Naive thymus-derived CD4-positive, alpha-beta T cell (primary cell): ENCODE data around the gene EPS8L3. TPM values are rescaled to one million over a fixed set of nuclear protein-coding genes. Genes with fewer than 3 reads are reported as not detected.

Experiments
- ATAC-seq: fragments of 150-1000 bp; cut with Tn5 transposase; 2 replicates; pipeline ENCODE4 v1.10.0; 2021; ENCODE audit warnings: mild to moderate bottlenecking, moderate library complexity
- CTCF ChIA-PET: fragments of 350-600 bp; sonication (Branson Sonifier 250); formaldehyde crosslinking; loops from one replicate; lab custom pipeline; 2021; ENCODE audit warnings: antibody characterized with exemption; lab: Charles Lee
- POLR2A ChIA-PET: fragments of 350-600 bp; sonication (Branson Sonifier 250); formaldehyde crosslinking; loops from one replicate; lab custom pipeline; 2021; ENCODE audit warnings: antibody characterized with exemption, inconsistent platforms; lab: Charles Lee
- DNase-seq, 9 donors: peaks; one replicate each; pipeline versions ENCODE4 v3.0.0 to v3.0.0-alpha.2; 2020 to 2022; ENCODE audit warnings: mixed read lengths in 1 of 9
- H3K27ac ChIP-seq: one replicate; pipeline ENCODE4 v1.7.0; 2013; ENCODE audit warnings: mild to moderate bottlenecking, low read depth, low read length, moderate library complexity
- H3K27me3 ChIP-seq, 2 donors: one replicate each; pipeline ENCODE4 v1.7.0; 2013; ENCODE audit warnings: low read length in 2 of 2, mild to moderate bottlenecking in 2 of 2, moderate library complexity in 2 of 2; ENCODE audit not compliant: control insufficient read depth in 2 of 2, insufficient read depth in 2 of 2
- H3K36me3 ChIP-seq, 3 experiments: 1 replicate in 2 of 3; 2 replicates in 1 of 3; pipeline ENCODE4 v1.7.0; 2013; ENCODE audit warnings: low read length in 3 of 3, mild to moderate bottlenecking in 3 of 3, moderate library complexity in 1 of 3; ENCODE audit not compliant: insufficient read depth in 3 of 3, control insufficient read depth in 2 of 3
- H3K4me1 ChIP-seq, 2 donors: one replicate each; pipeline ENCODE4 v1.7.0; 2013; ENCODE audit warnings: low read length in 2 of 2, mild to moderate bottlenecking in 2 of 2, moderate library complexity in 1 of 2; ENCODE audit not compliant: control insufficient read depth in 2 of 2, insufficient read depth in 2 of 2
- H3K4me3 ChIP-seq: 2 replicates; pipeline ENCODE4 v1.7.0; 2013; ENCODE audit warnings: mild to moderate bottlenecking, low read length
- H3K9me3 ChIP-seq, 3 experiments: 1 replicate in 2 of 3; 2 replicates in 1 of 3; pipeline ENCODE4 v1.7.0; 2013; ENCODE audit warnings: low read length in 3 of 3; ENCODE audit not compliant: control insufficient read depth in 2 of 3
- H3K27ac Mint-ChIP-seq, 9 donors: one replicate each; pipeline ENCODE4 v1.8.0; 2020 to 2022; ENCODE audit warnings: mixed read lengths in 9 of 9, mild to moderate bottlenecking in 8 of 9, moderate library complexity in 5 of 9, inconsistent platforms in 2 of 9
- H3K27me3 Mint-ChIP-seq, 5 donors: one replicate each; pipeline ENCODE4 v1.8.0; 2021 to 2022; ENCODE audit warnings: mixed read lengths in 5 of 5, mild to moderate bottlenecking in 1 of 5
- H3K36me3 Mint-ChIP-seq, 5 donors: one replicate each; pipeline ENCODE4 v1.8.0; 2020 to 2022; ENCODE audit warnings: mixed read lengths in 5 of 5, mild to moderate bottlenecking in 3 of 5, inconsistent platforms in 1 of 5
- H3K4me1 Mint-ChIP-seq, 7 donors: one replicate each; pipeline ENCODE4 v1.8.0; 2020 to 2022; ENCODE audit warnings: mixed read lengths in 7 of 7, mild to moderate bottlenecking in 3 of 7, inconsistent platforms in 1 of 7
- H3K4me3 Mint-ChIP-seq, 10 donors: one replicate each; pipeline ENCODE4 v1.8.0; 2020 to 2022; ENCODE audit warnings: mild to moderate bottlenecking in 10 of 10, mixed read lengths in 10 of 10, moderate library complexity in 6 of 10, inconsistent platforms in 2 of 10
- H3K9me3 Mint-ChIP-seq, 11 donors: one replicate each; pipeline ENCODE4 v1.8.0; 2020 to 2022; ENCODE audit warnings: mixed read lengths in 11 of 11, mild to moderate bottlenecking in 4 of 11, inconsistent platforms in 1 of 11, moderate library complexity in 1 of 11
- intact Hi-C, 2 donors: fragments of 100-400 bp; cut with micrococcal nuclease; formaldehyde crosslinking; loops; one replicate each; pipeline ENCODE4 v1.15.1; 2023
- polyA plus RNA-seq, 2 donors: library from polyadenylated mRNA; unstranded; fragments of 300-500 nt; fragmentation: Illumina TruSeq; gene quantifications; one replicate each; pipeline ENCODE4 v1.2.3, GENCODE V29; 2021
- total RNA-seq, 6 experiments: library from RNA in 5 of 6; stranded (reverse) in 5 of 6; gene quantifications; 1 replicate in 5 of 6; 2 replicates in 1 of 6; pipeline ENCODE4 v1.2.3 and lab custom pipeline; 2021 to 2026

Gene EPS8L3
- total and polyA plus RNA-seq, 7 experiments from 2014 or later = not detected

- CTCF ChIA-PET = interaction anchor here (0.6 to 14.3 kb wide), 24 partner anchors 14 to 242 kb away, joined by 3 to 382 read pairs (median 5); partner anchors contain the start of genes AHCYL1 and GNAI3
- Histone ChIP-seq H3K27ac (no peak overlapping the region), H3K4me1 (peaks cover 0 to 4% of the 10 kb centered on the region in 2 donors), H3K9me3 (no peaks in the 10 kb centered on the region), H3K4me3 (no peak overlapping the region), H3K36me3 (no peaks in the 10 kb centered on the region), H3K27me3 (no peaks in the 10 kb centered on the region)
- no peak for DNase-seq
- H3K36me3 Mint-ChIP-seq = no peaks in the 10 kb centered on the region
- POLR2A ChIA-PET = interaction anchor here (0.9 to 5.0 kb wide), 4 partner anchors 135 to 228 kb away, joined by 3 to 32 read pairs (median 7); partner anchors contain the start of genes AHCYL1 and GNAI3
- intact Hi-C loops = loop anchor here (1.0 to 2.0 kb wide), 3 partner anchors 85 to 284 kb away; no protein-coding TSS in a partner anchor
- H3K4me1 Mint-ChIP-seq = peaks cover 0 to 21% (median 6%) of the 10 kb centered on the region in 7 donors
- H3K27me3 Mint-ChIP-seq = peaks cover 0 to 12% (median 5%) of the 10 kb centered on the region in 5 donors
- ATAC-seq = no peak
- H3K4me3 Mint-ChIP-seq = no peak overlapping the region
- H3K9me3 Mint-ChIP-seq = no peaks in the 10 kb centered on the region
- no peak overlapping the region for H3K27ac Mint-ChIP-seq
These were observed 10.3 kb upstream of the EPS8L3 start for GRCh38 chr1:109773900-109774485.

GRCh38 chr1:109773203-109773899, 9.6 kb upstream of the EPS8L3 start:
- peaks cover 0 to 21% (median 6%) of the 10 kb centered on the region in 7 donors for H3K4me1 Mint-ChIP-seq
- peak; percentile 34 to 79 (median 69) for DNase-seq
- no peaks in the 10 kb centered on the region for H3K36me3 Mint-ChIP-seq
- H3K27me3 ChIP-seq = no peaks in the 10 kb centered on the region
- H3K4me3 ChIP-seq = no peak overlapping the region
- H3K9me3 ChIP-seq = no peaks in the 10 kb centered on the region
- ChIA-PET CTCF (interaction anchor here (0.6 to 14.3 kb wide), 19 partner anchors 17 to 228 kb away, joined by 3 to 382 read pairs (median 7); partner anchors contain the start of genes AHCYL1 and GNAI3), POLR2A (interaction anchor here (0.7 to 5.0 kb wide), 5 partner anchors 131 to 227 kb away, joined by 3 to 32 read pairs (median 5); partner anchors contain the start of genes AHCYL1 and GNAI3)
- H3K27me3 Mint-ChIP-seq = peaks cover 0 to 12% (median 5%) of the 10 kb centered on the region in 5 donors
- no peak overlapping the region for H3K4me3 Mint-ChIP-seq
- peaks cover 0 to 4% of the 10 kb centered on the region in 2 donors for H3K4me1 ChIP-seq
- H3K9me3 Mint-ChIP-seq = no peaks in the 10 kb centered on the region
- H3K36me3 ChIP-seq = no peaks in the 10 kb centered on the region
- no peak overlapping the region for H3K27ac ChIP-seq
- intact Hi-C loops = loop anchor here (1.0 to 2.0 kb wide), 3 partner anchors 85 to 283 kb away; no protein-coding TSS in a partner anchor
- H3K27ac Mint-ChIP-seq = peak overlapping the region in 1 of 9 donors; percentile 73
- ATAC-seq = peak; percentile 87

GRCh38 chr1:109772658-109773202, 9.0 kb upstream of the EPS8L3 start:
- Mint-ChIP-seq H3K27me3 (peaks cover 0 to 12% (median 5%) of the 10 kb centered on the region in 5 donors), H3K4me1 (peaks cover 0 to 21% (median 6%) of the 10 kb centered on the region in 7 donors), H3K36me3 (no peaks in the 10 kb centered on the region), H3K4me3 (no peak overlapping the region), H3K27ac (peak overlapping the region in 1 of 9 donors; percentile 20), H3K9me3 (no peaks in the 10 kb centered on the region)
- no peak for ATAC-seq
- DNase-seq = no peak
- POLR2A ChIA-PET = interaction anchor here (0.7 to 2.0 kb wide), 4 partner anchors 131 to 226 kb away, joined by 3 to 8 read pairs (median 4); partner anchors contain the start of gene GNAI3
- no peak overlapping the region for H3K27ac ChIP-seq
- H3K4me3 ChIP-seq = no peak overlapping the region
- CTCF ChIA-PET = interaction anchor here (1.0 to 14.3 kb wide), 11 partner anchors 18 to 228 kb away, joined by 3 to 382 read pairs (median 5); partner anchors contain the start of genes AHCYL1 and GNAI3
- intact Hi-C loops = loop anchor here (1.0 to 2.0 kb wide), 3 partner anchors 84 to 282 kb away; no protein-coding TSS in a partner anchor
- no peaks in the 10 kb centered on the region for H3K36me3 ChIP-seq
- no peaks in the 10 kb centered on the region for H3K27me3 ChIP-seq
- H3K4me1 ChIP-seq = peaks cover 0 to 4% of the 10 kb centered on the region in 2 donors
- no peaks in the 10 kb centered on the region for H3K9me3 ChIP-seq

- Histone ChIP-seq H3K9me3 (no peaks in the 10 kb centered on the region), H3K27me3 (no peaks in the 10 kb centered on the region), H3K4me3 (no peak overlapping the region), H3K36me3 (no peaks in the 10 kb centered on the region), H3K4me1 (peaks cover 0 to 2% of the 10 kb centered on the region in 2 donors), H3K27ac (no peak overlapping the region)
- peak overlapping the region in 2 of 9 donors; percentile 37 to 43 for H3K27ac Mint-ChIP-seq
- no peak overlapping the region for H3K4me3 Mint-ChIP-seq
- H3K27me3 Mint-ChIP-seq = peaks cover 0 to 12% (median 5%) of the 10 kb centered on the region in 5 donors
- no peaks in the 10 kb centered on the region for H3K36me3 Mint-ChIP-seq
- ChIA-PET CTCF (interaction anchor here (1.0 to 14.3 kb wide), 7 partner anchors 19 to 227 kb away, joined by 4 to 382 read pairs (median 7); partner anchors contain the start of genes AHCYL1 and GNAI3), POLR2A (interaction anchor here (1.7 to 2.0 kb wide), 2 partner anchors 133 to 225 kb away, joined by 5 to 8 read pairs; no protein-coding TSS in a partner anchor)
- H3K4me1 Mint-ChIP-seq = peaks cover 0 to 14% (median 6%) of the 10 kb centered on the region in 7 donors
- ATAC-seq = no peak
- intact Hi-C loops = loop anchor here in 1 of 2 donors (2.0 kb wide), 1 partner anchor 83 kb away; no protein-coding TSS in a partner anchor
- H3K9me3 Mint-ChIP-seq = no peaks in the 10 kb centered on the region
- DNase-seq = peak in 1 of 9 donors; percentile 3
These were observed 8.3 kb upstream of the EPS8L3 start for GRCh38 chr1:109771712-109772657.

- no peaks in the 10 kb centered on the region for H3K9me3 Mint-ChIP-seq
- H3K27me3 ChIP-seq = no peaks in the 10 kb centered on the region
- H3K4me1 ChIP-seq = no peaks in the 10 kb centered on the region
- H3K36me3 ChIP-seq = no peaks in the 10 kb centered on the region
- no peaks in the 10 kb centered on the region for H3K9me3 ChIP-seq
- CTCF ChIA-PET = interaction anchor here (8.2 to 14.3 kb wide), 3 partner anchors 130 to 225 kb away, joined by 81 to 382 read pairs (median 116); partner anchors contain the start of gene AHCYL1
- POLR2A ChIA-PET = no interaction called here
- H3K4me3 ChIP-seq = no peak overlapping the region
- intact Hi-C loops = no loop called here
- ATAC-seq (no peak), DNase-seq (no peak)
- no peak overlapping the region for H3K27ac Mint-ChIP-seq
- no peaks in the 10 kb centered on the region for H3K36me3 Mint-ChIP-seq
- no peak overlapping the region for H3K4me3 Mint-ChIP-seq
- peaks cover 0 to 11% (median 0%) of the 10 kb centered on the region in 5 donors for H3K27me3 Mint-ChIP-seq
- no peak overlapping the region for H3K27ac ChIP-seq
- peaks cover 0 to 8% (median 2%) of the 10 kb centered on the region in 7 donors for H3K4me1 Mint-ChIP-seq
These were observed 6.8 kb upstream of the EPS8L3 start for GRCh38 chr1:109770331-109771095.
